Subcutaneous abdominal adipose tissue (tissue), 5 donors: ENCODE results near the gene S1PR1.
"Not testable (repeated sequence)": the region's sequence is repeated elsewhere in the genome, so short reads cannot be mapped to it uniquely, and the experiment has no call there.

Experiments
- H3K27ac ChIP-seq: one replicate; pipeline ENCODE4 v1.7.0; 2013; ENCODE audit warnings: low read depth, mild to moderate bottlenecking, inconsistent platforms, low read length, moderate library complexity
- H3K27me3 ChIP-seq, 5 donors: one replicate each; pipeline ENCODE4 v1.7.0; 2013; ENCODE audit warnings: low read length in 5 of 5, inconsistent platforms in 1 of 5; ENCODE audit not compliant: control insufficient read depth in 5 of 5, insufficient read depth in 4 of 5
- H3K36me3 ChIP-seq, 5 donors: one replicate each; pipeline ENCODE4 v1.7.0; 2013; ENCODE audit warnings: low read length in 5 of 5; ENCODE audit not compliant: control insufficient read depth in 5 of 5, insufficient read depth in 5 of 5
- H3K4me1 ChIP-seq, 5 donors: one replicate each; pipeline ENCODE4 v1.7.0; 2013; ENCODE audit warnings: low read length in 5 of 5, mild to moderate bottlenecking in 3 of 5, moderate library complexity in 1 of 5; ENCODE audit not compliant: control insufficient read depth in 5 of 5, insufficient read depth in 5 of 5
- H3K4me3 ChIP-seq, 5 donors: one replicate each; pipeline ENCODE4 v1.7.0; 2013; ENCODE audit warnings: low read length in 5 of 5, low read depth in 1 of 5
- H3K9ac ChIP-seq, 5 donors: one replicate each; pipeline ENCODE4 v1.7.0; 2013; ENCODE audit warnings: low read length in 5 of 5, mild to moderate bottlenecking in 4 of 5, moderate library complexity in 3 of 5
- H3K9me3 ChIP-seq, 5 donors: one replicate each; pipeline ENCODE4 v1.7.0; 2013; ENCODE audit warnings: low read length in 5 of 5; ENCODE audit not compliant: control insufficient read depth in 5 of 5
- donor health status: healthy.
- donor health status: healthy.
- donor health status: healthy.
- donor health status: healthy.
- donor health status: healthy.

The S1PR1 gene

GRCh38 chr1:101199637-101199982 is 37.2 kb upstream of the S1PR1 start:
- Histone ChIP-seq H3K27ac (no peak overlapping the region), H3K4me1 (no peaks in the 10 kb centered on the region), H3K36me3 (no peaks in the 10 kb centered on the region), H3K9me3 (no peaks in the 10 kb centered on the region), H3K9ac (no peak overlapping the region), H3K4me3 (no peak overlapping the region), H3K27me3 (no peaks in the 10 kb centered on the region)

DNA sequence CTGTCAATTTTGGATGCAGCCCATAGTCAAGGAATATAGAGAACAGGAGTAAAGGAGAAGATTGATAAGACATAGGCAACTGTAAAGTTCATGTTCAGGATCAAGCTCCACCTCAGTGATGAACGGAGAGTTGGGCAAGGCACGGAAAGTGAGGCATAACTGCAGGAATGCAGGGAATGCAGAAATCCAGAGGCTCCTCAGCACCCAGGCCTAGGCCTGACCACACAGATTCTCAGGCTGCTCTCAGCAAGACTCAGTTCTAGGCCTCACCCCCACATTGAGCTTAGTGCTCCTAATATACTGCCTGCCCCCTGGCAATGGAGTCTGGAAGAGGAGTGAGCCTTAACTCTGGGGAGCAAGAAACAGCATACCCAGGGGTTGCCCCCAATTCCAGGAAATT is 36.3 kb upstream of the S1PR1 start:
- H3K9ac ChIP-seq, result no peak overlapping the region
- H3K27ac ChIP-seq, result no peak overlapping the region
- no peaks in the 10 kb centered on the region for H3K27me3 ChIP-seq
- no peaks in the 10 kb centered on the region for H3K36me3 ChIP-seq
- no peak overlapping the region for H3K4me3 ChIP-seq
- H3K9me3 ChIP-seq, result no peaks in the 10 kb centered on the region
- no peaks in the 10 kb centered on the region for H3K4me1 ChIP-seq

- Histone ChIP-seq H3K9ac (no peak overlapping the region), H3K27ac (no peak overlapping the region), H3K36me3 (no peaks in the 10 kb centered on the region), H3K4me1 (no peaks in the 10 kb centered on the region), H3K27me3 (no peaks in the 10 kb centered on the region), H3K9me3 (no peaks in the 10 kb centered on the region), H3K4me3 (no peak overlapping the region)
Measured at GRCh38 chr1:101203820-101204540, 32.8 kb upstream of the S1PR1 start.

- no peaks in the 10 kb centered on the region for H3K9me3 ChIP-seq
- no peaks in the 10 kb centered on the region for H3K4me1 ChIP-seq
- no peak overlapping the region for H3K4me3 ChIP-seq
- no peak overlapping the region for H3K9ac ChIP-seq
- no peaks in the 10 kb centered on the region for H3K36me3 ChIP-seq
- no peaks in the 10 kb centered on the region for H3K27me3 ChIP-seq
- no peak overlapping the region for H3K27ac ChIP-seq
Measured at GRCh38 chr1:101205457-101205856, 31.4 kb upstream of the S1PR1 start.

GRCh38 chr1:101206139-101206538 is 30.7 kb upstream of the S1PR1 start:
- H3K27me3 ChIP-seq, H3K9me3 ChIP-seq, H3K27ac ChIP-seq, H3K4me1 ChIP-seq, H3K9ac ChIP-seq, H3K36me3 ChIP-seq, H3K4me3 ChIP-seq: not testable (repeated sequence)

- not testable (repeated sequence) for H3K9me3 ChIP-seq, H3K4me1 ChIP-seq, H3K4me3 ChIP-seq, H3K9ac ChIP-seq, H3K27ac ChIP-seq, H3K36me3 ChIP-seq, H3K27me3 ChIP-seq
Measured at GRCh38 chr1:101207271-101207670, 29.5 kb upstream of the S1PR1 start.

DNA sequence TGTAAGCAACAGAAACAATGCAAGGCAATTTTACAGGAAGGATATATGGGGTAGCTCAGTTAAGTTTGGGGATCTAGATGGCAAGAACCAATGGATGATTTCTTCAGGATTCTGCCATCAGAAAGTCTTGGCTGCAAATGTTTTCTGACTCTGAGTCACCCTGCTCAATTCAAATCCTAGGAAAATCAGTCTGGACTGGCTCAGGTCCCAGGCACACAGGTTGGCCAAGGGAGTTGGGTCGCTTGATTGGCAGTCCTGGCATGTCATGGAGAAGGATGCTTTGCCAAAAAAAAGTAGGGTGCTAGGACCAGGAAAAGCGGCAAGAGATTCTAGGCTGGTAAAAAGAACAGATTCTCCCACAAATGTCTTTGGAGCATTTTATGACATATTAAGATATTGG is 28.9 kb upstream of the S1PR1 start:
- Histone ChIP-seq H3K4me1 (no peaks in the 10 kb centered on the region), H3K27ac (no peak overlapping the region), H3K36me3 (no peaks in the 10 kb centered on the region), H3K9ac (no peak overlapping the region), H3K4me3 (no peak overlapping the region), H3K9me3 (no peaks in the 10 kb centered on the region), H3K27me3 (no peaks in the 10 kb centered on the region)

DNA sequence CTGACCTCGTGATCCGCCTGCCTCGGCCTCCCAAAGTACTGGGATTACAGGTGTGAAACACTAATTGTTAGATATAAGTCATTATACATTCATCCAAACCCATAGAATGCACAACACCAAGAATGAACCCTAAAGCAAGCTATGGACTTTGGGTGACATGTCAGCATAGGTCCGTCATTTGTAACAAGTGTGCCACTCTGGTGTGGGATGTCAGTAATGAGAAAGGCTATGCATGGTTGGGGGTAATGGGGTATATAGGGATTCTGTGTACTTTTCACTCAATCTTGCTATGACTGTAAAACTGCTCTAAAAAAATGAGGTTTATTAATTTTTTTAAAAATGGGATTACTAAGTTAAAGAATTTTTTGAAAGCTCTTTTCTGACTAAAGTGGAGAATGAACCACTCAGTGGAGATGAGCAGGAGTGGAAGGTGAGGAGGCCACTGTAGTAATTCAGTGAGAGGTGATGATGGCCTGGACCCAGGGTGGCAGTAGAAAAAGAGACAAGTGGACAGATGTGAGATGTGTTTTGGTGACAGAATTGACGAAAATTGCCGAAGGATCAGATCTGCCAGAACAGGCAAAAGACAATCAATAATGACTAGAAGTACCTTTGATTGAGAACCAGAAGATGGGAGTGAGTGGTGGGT is 21.3 kb upstream of the S1PR1 start:
- Histone ChIP-seq H3K4me1 (no peaks in the 10 kb centered on the region), H3K9me3 (no peaks in the 10 kb centered on the region), H3K27me3 (no peaks in the 10 kb centered on the region), H3K27ac (no peak overlapping the region), H3K4me3 (no peak overlapping the region), H3K9ac (no peak overlapping the region), H3K36me3 (no peaks in the 10 kb centered on the region)

DNA sequence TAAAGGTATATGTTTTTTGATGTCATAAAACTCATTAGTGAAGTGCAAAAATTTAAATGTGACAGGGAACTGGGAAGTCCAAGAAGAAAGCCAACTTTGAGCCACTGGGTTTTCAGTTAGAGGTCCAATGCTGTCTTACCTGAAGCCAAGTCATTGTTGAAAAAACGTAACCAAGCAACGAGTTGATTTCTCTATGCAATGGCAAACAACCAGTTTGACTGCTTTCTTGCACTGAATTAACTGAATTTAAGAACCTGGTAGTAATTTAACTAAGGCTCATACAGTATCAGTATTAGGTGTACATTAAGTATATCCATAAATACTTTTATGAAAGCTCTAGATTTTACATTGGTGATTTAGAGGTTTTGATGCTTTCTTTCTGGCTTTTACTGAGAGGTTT is 20.2 kb upstream of the S1PR1 start:
- no peaks in the 10 kb centered on the region for H3K36me3 ChIP-seq
- H3K27ac ChIP-seq, result no peak overlapping the region
- no peak overlapping the region for H3K9ac ChIP-seq
- H3K27me3 ChIP-seq, result no peaks in the 10 kb centered on the region
- H3K9me3 ChIP-seq, result no peaks in the 10 kb centered on the region
- H3K4me3 ChIP-seq, result no peak overlapping the region
- H3K4me1 ChIP-seq, result no peaks in the 10 kb centered on the region

DNA sequence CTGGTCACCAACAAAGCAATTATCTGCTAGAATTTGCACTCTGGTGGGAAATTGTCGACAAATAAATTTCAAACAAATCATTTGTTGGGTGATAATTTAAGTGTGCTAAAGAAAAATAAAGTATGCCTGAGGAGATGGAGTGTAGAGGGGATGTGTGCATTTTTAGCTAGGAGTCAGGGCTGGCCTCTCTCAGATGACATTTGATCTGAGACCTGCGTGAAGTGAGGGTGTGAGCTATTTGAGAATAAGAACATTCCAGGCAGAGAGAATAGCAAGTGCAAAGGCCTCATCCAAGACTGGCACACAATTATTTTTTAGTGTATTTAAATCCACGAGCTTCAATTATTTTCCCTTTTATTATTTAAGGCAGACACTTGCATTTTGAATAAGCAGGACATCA is 19.7 kb upstream of the S1PR1 start:
- Histone ChIP-seq H3K9ac (no peak overlapping the region), H3K27ac (no peak overlapping the region), H3K27me3 (no peaks in the 10 kb centered on the region), H3K36me3 (no peaks in the 10 kb centered on the region), H3K9me3 (no peaks in the 10 kb centered on the region), H3K4me1 (no peaks in the 10 kb centered on the region), H3K4me3 (no peak overlapping the region)
